CD4-positive, alpha-beta T cell treated with Interleukin-6 at 100 ng/mL for 8 hours (primary cell): ENCODE measurements around the gene PTPRT.

Source experiments
- DNase-seq: peaks from one replicate; pipeline ENCODE4 v3.0.0-alpha.2; 2020; ENCODE audit warnings: mixed read lengths, low spot score

PTPRT gene

DNA sequence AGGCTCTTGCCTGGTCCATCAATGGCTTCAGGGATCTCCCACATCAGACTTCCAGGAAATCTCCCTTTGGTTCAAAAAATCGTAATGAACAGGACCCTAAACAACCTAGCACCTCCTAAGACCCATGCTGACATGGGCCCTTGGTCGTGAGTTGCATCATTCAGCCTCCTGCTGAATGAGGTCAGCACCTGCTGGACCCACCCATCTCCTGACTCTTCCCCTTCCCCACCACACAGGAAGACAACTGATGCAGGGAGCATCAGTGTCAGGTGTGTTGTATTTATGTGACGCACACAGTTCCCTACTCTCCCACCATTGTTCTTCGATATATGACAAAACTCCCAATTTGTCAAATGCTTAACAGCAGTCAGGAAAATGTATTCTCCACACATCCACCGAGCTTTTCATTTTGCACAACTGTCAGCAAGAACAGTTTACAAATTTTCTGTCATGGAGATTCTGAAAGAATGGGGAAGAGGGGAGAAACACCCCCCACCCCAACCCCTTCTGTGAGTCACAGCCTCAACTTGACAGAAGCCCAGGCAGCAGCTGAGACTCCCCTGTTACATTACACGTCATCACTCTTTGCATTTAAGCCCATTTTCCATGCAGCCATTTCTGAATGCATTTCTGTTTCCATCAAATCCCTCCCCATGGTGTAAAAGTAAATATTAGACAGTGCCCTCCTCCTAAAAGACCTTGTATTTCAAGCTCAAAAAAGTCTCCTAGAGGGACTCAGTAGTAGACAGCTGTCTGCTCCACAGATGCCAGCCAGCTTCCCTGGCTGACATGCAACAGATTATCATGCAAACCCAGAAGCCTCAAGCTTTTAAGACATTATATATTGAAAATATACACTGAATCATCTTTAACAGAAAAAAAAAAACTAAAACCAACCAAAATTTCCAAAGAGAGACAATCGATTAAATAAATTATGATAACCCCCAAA lies 577.5 kb downstream of the PTPRT start:
- DNase-seq, result no peak

GRCh38 chr20:42611423-42611822 lies 578.3 kb downstream of the PTPRT start:
- no peak for DNase-seq

DNA sequence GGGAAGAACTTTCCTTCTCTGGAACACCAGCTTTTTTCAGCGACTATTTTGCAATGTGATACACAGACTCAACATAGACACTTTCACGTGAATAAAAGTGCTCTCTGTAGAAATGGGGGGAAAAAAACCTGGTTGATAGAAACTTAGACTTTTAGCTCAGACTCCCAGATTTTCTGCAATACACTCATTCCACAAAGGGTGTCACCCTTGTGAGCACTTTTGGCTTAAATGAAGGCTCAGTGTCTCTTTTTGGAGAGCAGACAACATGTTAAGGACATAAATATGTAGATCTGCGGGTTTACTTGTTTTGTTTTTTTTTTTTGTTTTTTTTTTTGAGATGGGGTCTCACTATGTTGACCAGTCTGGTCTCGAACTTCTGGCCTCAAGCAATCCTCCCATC lies 579.6 kb downstream of the PTPRT start:
- no peak for DNase-seq

DNA sequence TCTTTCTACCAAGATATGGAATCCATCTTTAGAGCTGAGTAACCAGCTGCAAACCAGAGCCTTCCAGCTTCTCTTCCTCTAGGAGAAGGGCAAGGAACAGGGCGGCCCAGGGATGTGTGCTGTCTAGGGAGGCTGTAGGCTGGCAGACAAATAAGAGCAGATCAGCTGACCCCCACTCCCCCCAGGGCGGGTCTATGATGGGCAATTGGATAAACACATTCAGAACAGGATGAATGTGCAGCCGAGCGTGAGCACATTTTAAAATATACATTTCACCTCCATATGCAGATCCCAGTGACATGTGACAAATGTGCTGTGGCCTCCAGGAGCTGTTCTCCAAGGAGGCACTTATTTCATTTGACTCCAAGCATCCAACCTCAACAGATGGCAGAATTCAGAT lies 580.1 kb downstream of the PTPRT start:
- no peak for DNase-seq

DNA sequence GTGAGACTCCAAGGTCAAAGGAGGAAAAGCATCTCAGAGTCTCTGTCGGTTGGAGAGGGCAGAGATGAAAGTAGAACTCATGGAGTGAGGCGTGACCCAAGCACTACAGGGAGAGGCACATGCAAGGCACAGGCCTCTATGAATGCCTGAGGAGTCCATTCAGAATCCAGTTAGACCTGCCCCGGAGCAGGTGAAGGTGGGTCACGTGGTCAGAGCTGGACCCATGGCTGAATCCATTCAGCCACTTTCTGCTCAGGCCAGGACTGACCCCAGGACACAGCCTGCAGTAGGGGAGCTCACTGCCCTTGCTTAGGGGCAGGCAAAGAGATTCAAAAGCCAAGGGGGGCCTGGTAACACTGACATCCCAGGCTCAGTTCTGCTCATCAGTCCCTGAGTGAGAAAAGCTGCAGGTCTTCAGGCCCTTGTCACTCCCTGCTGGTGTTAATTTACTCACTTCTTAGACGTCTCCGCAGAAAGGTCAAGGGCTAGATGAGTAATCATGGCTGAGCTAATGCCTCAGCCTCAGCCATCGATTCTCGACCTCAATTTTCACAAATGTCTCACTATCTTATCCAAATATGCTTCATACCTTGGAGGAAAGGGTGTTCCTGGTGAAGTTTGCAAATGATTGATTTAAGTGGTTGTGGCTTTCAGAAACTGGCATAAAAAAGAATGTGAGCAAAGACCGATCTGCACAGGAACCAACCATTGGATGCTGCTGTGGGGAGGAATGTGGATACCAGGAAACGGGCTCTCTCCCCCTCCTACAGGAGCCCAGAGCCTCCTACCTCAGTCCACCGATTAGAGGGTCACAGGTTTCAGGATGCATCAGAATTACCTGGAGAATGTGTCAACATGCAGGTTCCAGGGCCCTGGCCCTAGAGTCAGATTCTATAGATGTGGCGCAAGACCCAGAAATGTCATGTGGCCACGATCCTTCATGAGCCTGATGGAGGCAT lies 584.4 kb downstream of the PTPRT start:
- no peak for DNase-seq

DNA sequence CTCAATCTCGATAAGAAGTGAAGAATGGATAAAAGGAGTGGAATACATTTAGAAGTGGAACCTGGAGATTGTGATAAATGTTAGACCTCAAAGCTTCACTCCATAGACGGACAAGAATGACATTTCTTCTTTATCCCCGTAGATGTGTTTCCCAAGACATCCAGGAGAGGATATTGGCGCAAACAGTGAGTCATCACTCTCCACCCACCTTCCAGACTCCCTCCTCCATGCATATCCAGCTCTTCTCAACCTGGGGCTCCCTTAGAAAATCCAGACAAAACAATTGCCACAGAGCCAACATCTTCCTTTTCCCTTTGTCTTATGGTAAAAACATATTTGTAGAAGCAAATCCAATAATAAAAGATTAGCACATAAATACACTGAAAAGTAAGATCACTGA lies 586.1 kb downstream of the PTPRT start:
- DNase-seq, result no peak

- DNase-seq, result no peak
Measured at GRCh38 chr20:42598581-42598980, 591.1 kb downstream of the PTPRT start.

DNA sequence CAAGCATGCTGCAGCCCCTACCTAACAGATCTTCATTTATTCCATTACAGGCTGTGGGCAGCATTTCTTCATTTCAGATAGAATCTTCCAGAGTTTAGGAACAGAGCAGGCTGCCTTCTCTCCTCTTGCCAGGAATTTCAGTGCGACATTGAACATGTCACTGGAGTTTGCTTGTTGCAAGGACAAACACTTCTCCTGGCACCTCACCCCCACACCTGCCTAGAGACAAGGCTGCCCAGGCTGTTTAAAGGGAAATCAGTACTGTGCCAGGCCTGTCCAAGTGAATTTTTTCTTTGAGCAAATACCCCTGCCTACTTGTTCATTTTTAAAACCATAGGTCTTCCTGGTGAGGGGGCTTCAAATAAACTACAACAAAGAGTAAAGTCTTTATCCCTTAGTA lies 594.1 kb downstream of the PTPRT start:
- no peak for DNase-seq

DNA sequence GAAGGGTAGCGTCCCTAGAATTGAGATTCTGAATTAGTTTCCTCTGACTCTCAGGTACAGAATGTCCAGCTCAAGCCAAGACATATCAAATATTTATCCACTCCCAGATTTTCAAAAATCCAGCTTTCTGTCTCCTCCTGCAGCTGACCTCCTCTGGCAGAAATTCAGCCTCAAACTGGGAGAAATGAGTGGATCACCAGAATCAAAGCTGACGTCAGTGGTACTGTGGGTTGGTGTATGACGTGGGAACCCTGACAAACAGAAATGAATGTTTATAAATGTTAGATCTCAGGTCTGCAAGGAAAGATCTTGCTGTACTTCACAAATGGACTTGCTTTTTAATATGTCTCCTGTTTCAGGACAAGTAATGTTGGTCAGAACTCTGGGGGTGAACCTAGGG lies 595.0 kb downstream of the PTPRT start:
- DNase-seq, result no peak

DNA sequence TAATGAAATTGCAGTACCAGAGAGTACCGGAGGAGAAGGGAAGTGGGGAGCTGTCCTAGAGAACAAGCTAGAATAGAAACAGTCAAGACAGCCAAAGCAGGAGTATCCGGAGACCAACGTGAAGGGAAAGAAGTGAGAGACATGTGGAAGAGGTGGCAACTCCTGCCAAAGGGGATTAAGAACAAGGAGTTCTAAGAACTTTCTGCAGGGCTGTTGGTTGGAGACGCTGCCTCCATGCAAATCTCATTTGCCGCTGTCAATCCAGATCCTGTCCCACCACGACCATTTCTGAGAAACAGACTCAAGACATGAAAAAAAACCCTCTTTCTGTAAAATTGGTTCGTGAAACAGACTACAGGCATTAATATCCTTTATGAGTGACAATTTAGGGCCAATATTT lies 595.7 kb downstream of the PTPRT start:
- no peak for DNase-seq

- no peak for DNase-seq
Measured at GRCh38 chr20:42589976-42590639, 599.6 kb downstream of the PTPRT start.

- DNase-seq, result no peak
Measured at GRCh38 chr20:42588847-42589246, 600.9 kb downstream of the PTPRT start.

GRCh38 chr20:42587427-42587826 lies 602.3 kb downstream of the PTPRT start:
- DNase-seq, result no peak

DNA sequence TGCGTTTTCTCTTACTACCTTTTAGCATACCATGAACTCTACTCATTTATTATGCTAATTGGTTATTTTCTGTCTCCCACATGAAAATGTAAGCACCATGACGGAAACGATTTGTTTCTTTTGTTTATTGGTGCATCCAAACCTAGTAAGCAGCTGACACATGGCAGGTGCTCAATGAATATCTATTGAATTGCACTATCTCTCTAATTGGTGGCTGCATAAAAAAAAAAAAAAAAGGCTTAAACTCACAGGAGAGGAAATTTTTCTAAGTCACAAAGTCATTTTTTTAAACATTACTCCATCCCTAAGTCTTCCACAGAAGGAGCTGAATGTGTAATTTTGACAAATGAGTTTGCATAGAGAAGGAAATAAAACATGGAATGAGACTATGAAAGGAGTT lies 608.4 kb downstream of the PTPRT start:
- DNase-seq, result no peak

DNA sequence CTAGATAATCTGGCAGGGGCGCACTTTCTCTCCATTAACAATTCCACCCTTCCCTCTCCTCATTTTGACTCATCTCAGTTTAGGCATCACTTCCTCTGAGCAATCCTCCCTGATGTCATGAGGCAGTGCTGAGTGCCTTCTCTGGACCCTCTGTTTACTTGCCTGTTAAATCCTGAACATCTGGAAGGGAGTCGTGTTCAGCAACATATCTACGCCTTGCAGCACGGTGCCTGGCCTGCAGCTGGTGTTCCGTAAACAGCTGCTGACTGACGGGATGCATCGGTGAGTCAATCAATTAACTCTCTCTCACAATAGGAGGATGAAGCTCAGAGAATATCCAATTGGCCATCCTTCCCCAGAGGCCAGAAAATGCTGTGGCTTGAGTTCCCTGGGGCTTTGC lies 613.5 kb downstream of the PTPRT start:
- DNase-seq, result no peak

- DNase-seq, result no peak
Measured at GRCh38 chr20:42572320-42573016, 617.2 kb downstream of the PTPRT start.

DNA sequence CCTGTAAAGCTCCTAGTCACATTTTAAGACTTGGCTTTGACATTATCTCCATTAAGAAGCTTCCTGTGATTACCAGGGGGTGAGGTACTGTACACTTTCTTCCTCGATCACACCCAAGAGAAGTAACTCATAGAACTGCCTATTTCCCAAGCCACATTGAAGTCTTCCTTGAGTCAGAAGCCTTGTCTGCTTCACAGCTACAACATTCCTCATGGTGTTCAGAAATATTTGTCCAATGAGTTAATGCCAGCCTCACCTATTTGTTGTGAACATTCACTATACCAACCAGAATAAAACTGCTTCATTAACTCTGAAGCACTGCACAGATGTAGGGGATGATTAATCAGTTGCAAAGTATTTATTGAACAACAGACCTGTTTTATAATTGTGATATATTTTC lies 622.3 kb downstream of the PTPRT start:
- DNase-seq, result no peak

- no peak for DNase-seq
Measured at GRCh38 chr20:42565235-42565995, 624.3 kb downstream of the PTPRT start.

- no peak for DNase-seq
Measured at GRCh38 chr20:42559665-42560064, 630.0 kb downstream of the PTPRT start.

DNA sequence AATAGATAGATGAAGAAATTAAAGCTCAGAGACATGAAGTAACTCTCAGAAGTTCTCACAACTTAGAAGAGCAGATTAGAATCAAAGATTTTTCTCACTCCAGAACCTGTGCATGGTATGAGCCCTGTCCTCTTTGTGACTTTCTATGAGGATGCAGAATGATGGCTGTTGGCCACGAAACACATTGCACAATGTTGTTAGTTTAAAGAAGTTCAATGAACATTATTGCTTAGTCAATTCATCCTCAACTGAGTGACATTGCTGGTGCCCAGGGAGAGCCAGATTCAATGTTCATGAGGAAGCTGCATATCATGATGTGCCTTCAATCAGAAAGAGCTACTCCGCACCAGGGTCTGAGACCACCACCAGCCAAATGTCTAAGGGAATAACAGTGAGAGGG lies 633.1 kb downstream of the PTPRT start:
- DNase-seq, result no peak

DNA sequence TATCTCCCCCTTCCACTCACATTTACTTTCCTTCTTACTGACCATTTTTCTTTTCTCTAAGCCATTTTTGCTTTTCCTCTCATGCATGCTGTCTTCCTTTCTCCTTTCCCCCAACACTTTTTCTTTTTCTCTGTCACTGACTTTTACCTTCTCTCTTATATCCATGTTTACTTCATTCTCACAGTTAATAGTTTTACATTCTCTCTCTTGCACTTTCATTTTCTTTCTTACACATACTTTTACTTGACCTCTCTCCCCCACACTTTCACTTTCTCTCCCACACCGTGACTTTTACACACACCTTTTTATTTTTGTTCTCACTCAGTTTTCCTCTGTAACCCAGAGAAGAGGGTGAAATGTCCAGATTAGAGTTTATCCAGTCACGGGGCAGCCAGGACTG lies 636.3 kb downstream of the PTPRT start:
- DNase-seq, result no peak
